ENCODE measurements around the gene TF.

Gene TF

DNA sequence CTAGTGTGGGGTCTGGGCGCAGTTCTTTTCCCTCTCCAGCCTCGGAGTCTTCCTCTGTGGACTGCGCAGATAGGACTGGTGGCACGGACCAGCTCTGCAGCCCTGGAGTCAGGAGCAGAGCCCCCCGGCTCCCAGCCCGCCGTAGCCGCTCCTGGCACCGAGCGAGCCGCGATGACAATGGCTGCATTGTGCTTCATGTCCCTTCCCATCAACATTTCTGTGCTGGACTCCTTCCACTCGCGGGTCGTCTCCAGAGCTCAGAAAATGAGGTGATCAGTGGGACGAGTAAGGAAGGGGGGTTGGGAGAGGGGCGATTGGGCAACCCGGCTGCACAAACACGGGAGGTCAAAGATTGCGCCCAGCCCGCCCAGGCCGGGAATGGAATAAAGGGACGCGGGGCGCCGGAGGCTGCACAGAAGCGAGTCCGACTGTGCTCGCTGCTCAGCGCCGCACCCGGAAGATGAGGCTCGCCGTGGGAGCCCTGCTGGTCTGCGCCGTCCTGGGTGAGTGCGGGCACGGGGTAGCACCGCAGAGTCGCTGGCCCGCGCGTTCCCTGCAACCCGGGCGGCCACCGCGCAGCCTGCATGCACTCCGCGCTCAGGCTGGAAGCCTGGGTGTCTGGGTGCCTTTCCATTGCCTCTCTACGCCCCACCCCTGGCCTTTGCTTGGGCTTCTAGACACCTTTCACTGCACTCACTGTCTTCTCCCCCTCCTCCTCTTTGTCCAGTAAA lies at the start of gene TF:
TF (plus strand) TSS at position 413 of the 731 bp plus-strand sequence; CDS start at position 461, 48 bp downstream.
- no peak for DNase-seq (ENCODE audit: low read depth)
- TF ChIP-seq, protein P1, sequence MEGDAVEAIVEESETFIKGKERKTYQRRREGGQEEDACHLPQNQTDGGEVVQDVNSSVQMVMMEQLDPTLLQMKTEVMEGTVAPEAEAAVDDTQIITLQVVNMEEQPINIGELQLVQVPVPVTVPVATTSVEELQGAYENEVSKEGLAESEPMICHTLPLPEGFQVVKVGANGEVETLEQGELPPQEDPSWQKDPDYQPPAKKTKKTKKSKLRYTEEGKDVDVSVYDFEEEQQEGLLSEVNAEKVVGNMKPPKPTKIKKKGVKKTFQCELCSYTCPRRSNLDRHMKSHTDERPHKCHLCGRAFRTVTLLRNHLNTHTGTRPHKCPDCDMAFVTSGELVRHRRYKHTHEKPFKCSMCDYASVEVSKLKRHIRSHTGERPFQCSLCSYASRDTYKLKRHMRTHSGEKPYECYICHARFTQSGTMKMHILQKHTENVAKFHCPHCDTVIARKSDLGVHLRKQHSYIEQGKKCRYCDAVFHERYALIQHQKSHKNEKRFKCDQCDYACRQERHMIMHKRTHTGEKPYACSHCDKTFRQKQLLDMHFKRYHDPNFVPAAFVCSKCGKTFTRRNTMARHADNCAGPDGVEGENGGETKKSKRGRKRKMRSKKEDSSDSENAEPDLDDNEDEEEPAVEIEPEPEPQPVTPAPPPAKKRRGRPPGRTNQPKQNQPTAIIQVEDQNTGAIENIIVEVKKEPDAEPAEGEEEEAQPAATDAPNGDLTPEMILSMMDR (IDR thresholded peaks at IDR 0.05; ENCODE audit: insufficient read depth, low read depth, low read length, missing control alignments) = no peak
- no peak within 1 kb of the TSS for H3K4me3 ChIP-seq (ENCODE audit: low read length)

DNA sequence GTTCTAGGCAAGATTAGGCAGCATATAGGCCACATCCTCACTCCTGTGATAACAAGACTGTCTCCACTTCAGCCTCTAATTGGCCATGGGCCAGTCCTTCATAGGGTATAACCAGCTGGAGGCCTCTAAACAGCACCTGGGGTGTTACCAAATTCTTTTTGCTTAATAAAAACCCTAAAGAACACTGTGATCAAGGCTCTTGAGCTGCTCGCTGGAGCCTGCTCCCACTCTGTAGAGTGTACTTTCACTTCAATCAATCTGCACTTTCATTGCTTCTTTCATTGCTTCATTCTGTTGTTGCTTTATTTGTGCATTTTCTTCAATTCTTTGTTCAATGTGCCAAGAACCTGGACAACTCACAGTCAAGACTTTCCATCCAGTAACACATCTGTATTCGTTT lies 48.2 kb upstream of the TF start:
- no peak for DNase-seq (ENCODE audit: low read depth)
- no peak overlapping the region for H3K4me3 ChIP-seq (ENCODE audit: low read length)
- TF ChIP-seq, protein P1 (IDR thresholded peaks at IDR 0.05; ENCODE audit: insufficient read depth, low read depth, low read length, missing control alignments) = no peak

DNA sequence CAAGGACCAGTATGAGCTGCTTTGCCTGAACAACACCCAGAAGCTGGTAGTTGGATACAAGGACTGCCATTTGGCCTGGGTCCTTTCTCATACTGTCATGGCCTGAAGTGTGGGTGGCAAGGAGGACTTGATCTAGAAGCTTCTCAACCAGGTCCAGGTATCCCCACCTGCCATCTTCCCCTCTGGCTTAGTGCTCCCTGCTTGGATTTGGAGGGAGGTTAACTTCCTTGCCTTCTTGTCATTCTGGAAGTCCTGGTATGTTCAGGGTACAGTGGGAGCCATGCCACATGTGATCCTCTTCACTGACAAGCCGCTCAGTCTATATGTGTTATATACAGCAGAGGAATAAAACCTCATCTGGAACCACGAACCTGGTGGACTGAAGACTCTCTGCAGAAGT lies 46.7 kb upstream of the TF start:
- TF ChIP-seq, protein P1 (IDR thresholded peaks at IDR 0.05; ENCODE audit: insufficient read depth, low read depth, low read length, missing control alignments) = no peak
- no peak overlapping the region for H3K4me3 ChIP-seq (ENCODE audit: low read length)
- DNase-seq (ENCODE audit: low read depth) = no peak

DNA sequence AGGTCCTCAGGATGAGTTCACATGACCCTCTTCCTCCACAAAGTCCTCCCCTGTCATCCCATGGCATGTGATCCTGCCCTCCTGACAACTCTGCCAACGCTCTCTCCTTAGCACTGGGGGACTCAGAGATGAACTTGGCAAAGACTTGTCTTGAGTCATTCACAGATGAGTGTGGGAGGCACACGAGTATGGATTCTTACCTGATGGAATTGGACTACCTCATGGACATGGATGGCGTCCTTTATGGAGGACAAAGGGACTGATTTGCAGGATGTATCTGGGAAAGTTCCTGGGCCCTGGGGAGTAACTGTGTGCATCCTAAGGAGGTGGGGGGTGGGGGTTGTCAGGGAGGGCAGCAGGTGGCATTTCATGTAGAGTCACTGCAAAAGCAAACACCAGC lies 46.3 kb upstream of the TF start:
- TF ChIP-seq, protein P1 (IDR thresholded peaks at IDR 0.05; ENCODE audit: insufficient read depth, low read depth, low read length, missing control alignments) = no peak
- DNase-seq (ENCODE audit: low read depth) = no peak
- H3K4me3 ChIP-seq (ENCODE audit: low read length) = no peak overlapping the region

DNA sequence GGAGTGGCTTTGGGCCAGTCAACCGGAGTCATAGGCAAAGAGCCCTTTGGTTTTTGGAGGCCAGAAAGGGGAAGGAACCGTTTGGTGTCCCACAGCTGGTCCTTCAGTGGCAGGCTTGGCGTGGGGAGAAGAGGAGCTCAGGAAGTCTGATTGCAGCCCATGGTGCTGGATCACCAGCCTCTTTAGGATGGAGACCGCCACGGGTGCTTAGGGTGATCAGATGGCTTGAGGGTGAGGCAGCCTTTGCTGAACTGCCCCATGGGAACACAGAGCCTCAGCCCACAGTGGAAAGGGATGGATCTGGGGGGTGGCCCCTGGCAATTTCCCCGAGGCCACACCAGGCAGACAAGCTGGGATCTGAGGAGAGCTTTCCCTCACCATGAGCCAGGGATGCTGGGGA lies 45.8 kb upstream of the TF start:
- DNase-seq (ENCODE audit: low read depth) = no peak
- TF ChIP-seq, protein P1 (IDR thresholded peaks at IDR 0.05; ENCODE audit: insufficient read depth, low read depth, low read length, missing control alignments) = no peak

DNA sequence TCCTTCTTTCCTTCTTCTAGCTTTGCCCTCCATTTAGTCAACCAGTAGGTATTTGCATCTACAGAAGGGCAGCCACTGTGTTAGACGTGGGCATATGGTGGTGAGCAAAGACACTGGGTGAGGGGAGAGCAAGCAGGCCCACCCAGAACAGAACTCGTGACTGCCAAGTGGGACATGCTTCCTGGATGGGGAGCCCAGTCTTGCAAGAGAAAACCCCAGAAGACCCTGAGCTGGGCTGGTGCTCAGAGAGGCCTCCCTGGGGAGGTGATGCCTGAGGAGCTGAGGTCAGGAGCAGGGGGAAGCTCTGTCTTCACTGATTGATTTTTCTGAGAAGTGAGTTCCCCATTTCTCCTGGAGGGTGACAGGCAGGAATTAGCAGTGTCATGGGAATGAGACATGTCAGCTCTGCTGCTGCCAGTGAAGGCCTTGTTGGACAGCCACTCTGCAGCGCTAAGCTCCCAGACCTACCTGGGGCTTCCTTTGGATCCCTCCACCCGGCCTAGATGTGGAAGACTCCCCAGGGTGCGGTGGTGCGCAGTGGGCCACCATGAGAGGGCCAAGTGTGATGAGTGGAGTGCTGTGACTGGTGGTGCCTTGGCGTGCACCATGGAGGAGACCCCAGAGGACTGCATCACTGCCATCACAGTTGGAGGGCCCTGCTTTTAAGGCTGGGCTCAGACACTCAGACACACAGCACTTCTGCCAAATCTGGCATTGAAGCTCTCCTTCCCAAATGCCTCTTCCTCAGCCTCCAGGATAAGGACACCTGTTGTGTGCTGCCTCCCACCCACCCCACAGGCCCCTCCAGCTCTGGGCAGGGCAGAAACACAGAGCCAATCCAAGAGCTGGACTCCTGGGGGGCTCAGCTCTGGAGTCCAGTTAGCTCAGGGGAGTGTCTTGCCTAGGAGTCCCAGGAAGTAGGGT lies 44.5 kb upstream of the TF start:
- TF ChIP-seq, protein P1 (IDR thresholded peaks at IDR 0.05; ENCODE audit: insufficient read depth, low read depth, low read length, missing control alignments) = no peak
- DNase-seq (ENCODE audit: low read depth) = no peak
- H3K4me3 ChIP-seq (ENCODE audit: low read length) = no peak overlapping the region

More for the DNA sequence above, 45.8 kb upstream of the TF start:
- H3K4me3 ChIP-seq (ENCODE audit: low read length) = no peak overlapping the region

All from epithelial cell of esophagus (primary cell).